GM23338 (cell line): Measurements from ENCODE around the gene KMT2C.

Source experiments
- EZH2 ChIP-seq: fragments of 200-600 bp; sonication (generic); IDR thresholded peaks from one replicate; pipeline ENCODE4 v1.8.0; 2017; ENCODE audit warnings: antibody characterized with exemption, mild to moderate bottlenecking, low read depth; ENCODE audit not compliant: unreplicated experiment
- EZH2phosphoT487 ChIP-seq: fragments of 200-600 bp; sonication (generic); IDR thresholded peaks from one replicate; pipeline ENCODE4 v1.8.1; 2018; ENCODE audit warnings: antibody characterized with exemption; ENCODE audit not compliant: unreplicated experiment
- JUNB ChIP-seq: IDR thresholded peaks from one replicate; pipeline ENCODE4 v1.6.1; 2016; ENCODE audit warnings: antibody characterized with exemption; ENCODE audit not compliant: unreplicated experiment
- POLR2AphosphoS5 ChIP-seq: IDR thresholded peaks from 2 replicates; pipeline ENCODE4 v1.6.1; 2016; ENCODE audit warnings: antibody characterized with exemption, low read depth
- ZNF331 ChIP-seq: fragments of 250-450 bp; sonication (Bioruptor Pico); IDR thresholded peaks from 2 replicates; pipeline ENCODE4 v1.5.0; 2020; ENCODE audit warnings: low read depth, mild to moderate bottlenecking, moderate library complexity
- TF ChIP-seq, protein P1 (sequence below): IDR thresholded peaks from one replicate; pipeline ENCODE4 v1.6.1; 2018; ENCODE audit warnings: antibody characterized with exemption; ENCODE audit not compliant: unreplicated experiment
- TF ChIP-seq, protein P2 (sequence below), 2 experiments: fragments of 200-600 bp in 1 of 2; sonication (generic) in 1 of 2; conservative IDR thresholded peaks; 2 replicates each; pipeline versions ENCODE4 v1.5.1 to v1.6.1; 2016 to 2017; ENCODE audit warnings: antibody characterized with exemption in 2 of 2, low read depth in 2 of 2, mild to moderate bottlenecking in 2 of 2, moderate library complexity in 1 of 2
- TF ChIP-seq, protein P3 (sequence below): IDR thresholded peaks from 2 replicates; pipeline ENCODE4 v1.6.1; 2016; ENCODE audit warnings: antibody characterized with exemption

DNA sequence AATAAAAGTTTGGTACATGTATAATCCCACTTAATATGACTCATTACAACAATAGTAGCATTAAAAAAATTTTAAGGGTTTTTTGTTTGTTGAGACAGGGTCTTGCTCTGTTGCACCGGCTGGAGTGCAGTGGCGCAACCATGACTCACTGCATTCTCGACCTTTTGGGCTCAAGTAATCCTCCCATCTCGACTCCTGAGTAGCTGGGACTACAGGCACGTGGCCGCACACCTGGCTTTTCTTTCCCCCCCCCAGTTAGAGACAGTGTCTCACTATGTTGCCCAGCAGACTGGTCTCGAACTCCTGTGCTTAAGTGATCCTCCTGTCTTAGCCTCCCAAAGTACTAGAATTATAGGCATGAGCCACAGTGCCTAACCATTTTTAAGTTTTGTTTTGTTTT lies 40.7 kb downstream of the KMT2C start:
- TF ChIP-seq, protein P1, sequence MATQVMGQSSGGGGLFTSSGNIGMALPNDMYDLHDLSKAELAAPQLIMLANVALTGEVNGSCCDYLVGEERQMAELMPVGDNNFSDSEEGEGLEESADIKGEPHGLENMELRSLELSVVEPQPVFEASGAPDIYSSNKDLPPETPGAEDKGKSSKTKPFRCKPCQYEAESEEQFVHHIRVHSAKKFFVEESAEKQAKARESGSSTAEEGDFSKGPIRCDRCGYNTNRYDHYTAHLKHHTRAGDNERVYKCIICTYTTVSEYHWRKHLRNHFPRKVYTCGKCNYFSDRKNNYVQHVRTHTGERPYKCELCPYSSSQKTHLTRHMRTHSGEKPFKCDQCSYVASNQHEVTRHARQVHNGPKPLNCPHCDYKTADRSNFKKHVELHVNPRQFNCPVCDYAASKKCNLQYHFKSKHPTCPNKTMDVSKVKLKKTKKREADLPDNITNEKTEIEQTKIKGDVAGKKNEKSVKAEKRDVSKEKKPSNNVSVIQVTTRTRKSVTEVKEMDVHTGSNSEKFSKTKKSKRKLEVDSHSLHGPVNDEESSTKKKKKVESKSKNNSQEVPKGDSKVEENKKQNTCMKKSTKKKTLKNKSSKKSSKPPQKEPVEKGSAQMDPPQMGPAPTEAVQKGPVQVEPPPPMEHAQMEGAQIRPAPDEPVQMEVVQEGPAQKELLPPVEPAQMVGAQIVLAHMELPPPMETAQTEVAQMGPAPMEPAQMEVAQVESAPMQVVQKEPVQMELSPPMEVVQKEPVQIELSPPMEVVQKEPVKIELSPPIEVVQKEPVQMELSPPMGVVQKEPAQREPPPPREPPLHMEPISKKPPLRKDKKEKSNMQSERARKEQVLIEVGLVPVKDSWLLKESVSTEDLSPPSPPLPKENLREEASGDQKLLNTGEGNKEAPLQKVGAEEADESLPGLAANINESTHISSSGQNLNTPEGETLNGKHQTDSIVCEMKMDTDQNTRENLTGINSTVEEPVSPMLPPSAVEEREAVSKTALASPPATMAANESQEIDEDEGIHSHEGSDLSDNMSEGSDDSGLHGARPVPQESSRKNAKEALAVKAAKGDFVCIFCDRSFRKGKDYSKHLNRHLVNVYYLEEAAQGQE: no peak
- TF ChIP-seq POLR2AphosphoS5 (no peak), EZH2 (no peak), EZH2phosphoT487 (no peak), ZNF331 (CRISPR knock-in tag) (no peak), JUNB (no peak)
- TF ChIP-seq, protein P2, sequence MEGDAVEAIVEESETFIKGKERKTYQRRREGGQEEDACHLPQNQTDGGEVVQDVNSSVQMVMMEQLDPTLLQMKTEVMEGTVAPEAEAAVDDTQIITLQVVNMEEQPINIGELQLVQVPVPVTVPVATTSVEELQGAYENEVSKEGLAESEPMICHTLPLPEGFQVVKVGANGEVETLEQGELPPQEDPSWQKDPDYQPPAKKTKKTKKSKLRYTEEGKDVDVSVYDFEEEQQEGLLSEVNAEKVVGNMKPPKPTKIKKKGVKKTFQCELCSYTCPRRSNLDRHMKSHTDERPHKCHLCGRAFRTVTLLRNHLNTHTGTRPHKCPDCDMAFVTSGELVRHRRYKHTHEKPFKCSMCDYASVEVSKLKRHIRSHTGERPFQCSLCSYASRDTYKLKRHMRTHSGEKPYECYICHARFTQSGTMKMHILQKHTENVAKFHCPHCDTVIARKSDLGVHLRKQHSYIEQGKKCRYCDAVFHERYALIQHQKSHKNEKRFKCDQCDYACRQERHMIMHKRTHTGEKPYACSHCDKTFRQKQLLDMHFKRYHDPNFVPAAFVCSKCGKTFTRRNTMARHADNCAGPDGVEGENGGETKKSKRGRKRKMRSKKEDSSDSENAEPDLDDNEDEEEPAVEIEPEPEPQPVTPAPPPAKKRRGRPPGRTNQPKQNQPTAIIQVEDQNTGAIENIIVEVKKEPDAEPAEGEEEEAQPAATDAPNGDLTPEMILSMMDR (conservative IDR thresholded peaks at IDR 0.05; ENCODE audit: low read depth in 2 of 2): no peak
- TF ChIP-seq, protein P3, sequence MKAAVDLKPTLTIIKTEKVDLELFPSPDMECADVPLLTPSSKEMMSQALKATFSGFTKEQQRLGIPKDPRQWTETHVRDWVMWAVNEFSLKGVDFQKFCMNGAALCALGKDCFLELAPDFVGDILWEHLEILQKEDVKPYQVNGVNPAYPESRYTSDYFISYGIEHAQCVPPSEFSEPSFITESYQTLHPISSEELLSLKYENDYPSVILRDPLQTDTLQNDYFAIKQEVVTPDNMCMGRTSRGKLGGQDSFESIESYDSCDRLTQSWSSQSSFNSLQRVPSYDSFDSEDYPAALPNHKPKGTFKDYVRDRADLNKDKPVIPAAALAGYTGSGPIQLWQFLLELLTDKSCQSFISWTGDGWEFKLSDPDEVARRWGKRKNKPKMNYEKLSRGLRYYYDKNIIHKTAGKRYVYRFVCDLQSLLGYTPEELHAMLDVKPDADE: no peak
